Naive thymus-derived CD8-positive, alpha-beta T cell (primary cell): ENCODE measurements around the gene IL1RL2. TPM values are rescaled to one million over a fixed set of nuclear protein-coding genes. Genes with fewer than 3 reads are reported as not detected.

Experiments
- ATAC-seq, 2 donors: fragments of 150-1000 bp; cut with Tn5 transposase in 1 of 2; sonication (Bioruptor Pico), chemical (Tn5 transposase) in 1 of 2; 1 replicate in 1 of 2; 2 replicates in 1 of 2; pipeline ENCODE4 v1.10.0; 2021; ENCODE audit warnings: mild to moderate bottlenecking in 2 of 2, moderate library complexity in 2 of 2
- POLR2A ChIA-PET: fragments of 350-600 bp; sonication (Branson Sonifier 250); formaldehyde crosslinking; loops from one replicate; lab custom pipeline; 2021; ENCODE audit warnings: antibody characterized with exemption; lab: Charles Lee
- DNase-seq, 10 donors: peaks; one replicate each; pipeline versions ENCODE4 v3.0.0 to v3.0.0-alpha.2; 2020 to 2022
- H3K27ac Mint-ChIP-seq, 10 donors: one replicate each; pipeline ENCODE4 v1.8.0; 2020 to 2022; ENCODE audit warnings: mild to moderate bottlenecking in 10 of 10, mixed read lengths in 10 of 10, moderate library complexity in 4 of 10, inconsistent platforms in 1 of 10
- H3K27me3 Mint-ChIP-seq, 5 donors: one replicate each; pipeline ENCODE4 v1.8.0; 2021 to 2022; ENCODE audit warnings: mixed read lengths in 5 of 5
- H3K36me3 Mint-ChIP-seq, 3 donors: one replicate each; pipeline ENCODE4 v1.8.0; 2020 to 2022; ENCODE audit warnings: mixed read lengths in 3 of 3, mild to moderate bottlenecking in 2 of 3, inconsistent platforms in 1 of 3
- H3K4me1 Mint-ChIP-seq, 4 donors: one replicate each; pipeline ENCODE4 v1.8.0; 2021 to 2022; ENCODE audit warnings: mixed read lengths in 4 of 4
- H3K4me3 Mint-ChIP-seq, 10 donors: one replicate each; pipeline ENCODE4 v1.8.0; 2020 to 2022; ENCODE audit warnings: mild to moderate bottlenecking in 10 of 10, mixed read lengths in 10 of 10, moderate library complexity in 6 of 10, inconsistent platforms in 1 of 10
- H3K9me3 Mint-ChIP-seq, 9 donors: one replicate each; pipeline ENCODE4 v1.8.0; 2020 to 2022; ENCODE audit warnings: mixed read lengths in 9 of 9, mild to moderate bottlenecking in 3 of 9, inconsistent platforms in 1 of 9, moderate library complexity in 1 of 9
- polyA plus RNA-seq, 3 donors: library from polyadenylated mRNA; unstranded; fragments of 300-500 nt; fragmentation: Illumina TruSeq; gene quantifications; one replicate each; pipeline ENCODE4 v1.2.3, GENCODE V29; 2021
- total RNA-seq, 8 experiments: library from RNA in 2 of 8; stranded (reverse) in 2 of 8; gene quantifications; one replicate each; pipeline ENCODE4 v1.2.3 and lab custom pipeline; 2021 to 2026

The IL1RL2 gene
- total and polyA plus RNA-seq, 5 experiments from 2014 or later: not detected

- ATAC-seq (no peak), DNase-seq (no peak)
- peaks cover 0 to 2% (median 2%) of the 10 kb centered on the region in 3 donors for H3K36me3 Mint-ChIP-seq
- H3K4me1 Mint-ChIP-seq: peaks cover 7 to 48% (median 21%) of the 10 kb centered on the region in 4 donors
- no peak overlapping the region for H3K4me3 Mint-ChIP-seq
- no peaks in the 10 kb centered on the region for H3K9me3 Mint-ChIP-seq
- peak overlapping the region in 2 of 10 donors; percentile 14 to 27 for H3K27ac Mint-ChIP-seq
- peaks cover 0 to 8% (median 2%) of the 10 kb centered on the region in 5 donors for H3K27me3 Mint-ChIP-seq
- POLR2A ChIA-PET: no interaction called here
Measured at GRCh38 chr2:102253140-102253752, 66.4 kb downstream of the IL1RL2 start.

DNA sequence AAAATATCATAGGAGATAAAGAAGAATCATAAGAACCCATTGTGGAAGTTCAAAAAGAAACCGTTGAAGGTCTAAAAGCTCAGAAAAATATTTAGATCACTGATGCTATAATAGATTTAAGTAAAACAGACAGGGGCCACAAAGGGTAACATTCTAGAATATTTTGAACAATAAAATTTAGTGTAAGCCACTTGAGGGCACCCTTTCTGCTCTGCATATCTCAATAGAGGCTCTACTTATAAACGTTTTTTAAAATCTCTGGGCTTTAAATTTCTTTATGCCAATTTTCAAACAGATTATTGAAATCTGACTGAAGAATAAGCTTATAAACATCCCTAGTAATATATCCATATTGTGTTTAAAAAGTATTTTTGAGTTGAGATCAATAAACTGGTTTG is 66.9 kb downstream of the IL1RL2 start:
- H3K9me3 Mint-ChIP-seq: no peaks in the 10 kb centered on the region
- no peak overlapping the region for H3K4me3 Mint-ChIP-seq
- peaks cover 0 to 2% (median 2%) of the 10 kb centered on the region in 3 donors for H3K36me3 Mint-ChIP-seq
- ATAC-seq (no peak), DNase-seq (no peak)
- H3K27me3 Mint-ChIP-seq: peaks cover 0 to 8% (median 2%) of the 10 kb centered on the region in 5 donors
- peak overlapping the region in 2 of 10 donors; percentile 10 to 27 for H3K27ac Mint-ChIP-seq
- POLR2A ChIA-PET: no interaction called here
- H3K4me1 Mint-ChIP-seq: peaks cover 9 to 53% (median 25%) of the 10 kb centered on the region in 4 donors

GRCh38 chr2:102256276-102256675 is 69.5 kb downstream of the IL1RL2 start:
- POLR2A ChIA-PET: no interaction called here
- H3K9me3 Mint-ChIP-seq: no peaks in the 10 kb centered on the region
- H3K36me3 Mint-ChIP-seq: peaks cover 0 to 2% (median 0%) of the 10 kb centered on the region in 3 donors
- ATAC-seq (no peak), DNase-seq (peak in 1 of 10 donors; percentile 10)
- peak overlapping the region; percentile 45 to 83 (median 63) for H3K4me3 Mint-ChIP-seq
- peaks cover 0 to 2% (median 0%) of the 10 kb centered on the region in 5 donors for H3K27me3 Mint-ChIP-seq
- H3K27ac Mint-ChIP-seq: peak overlapping the region in 2 of 10 donors; percentile 27 to 34
- peaks cover 5 to 50% (median 19%) of the 10 kb centered on the region in 4 donors for H3K4me1 Mint-ChIP-seq

DNA sequence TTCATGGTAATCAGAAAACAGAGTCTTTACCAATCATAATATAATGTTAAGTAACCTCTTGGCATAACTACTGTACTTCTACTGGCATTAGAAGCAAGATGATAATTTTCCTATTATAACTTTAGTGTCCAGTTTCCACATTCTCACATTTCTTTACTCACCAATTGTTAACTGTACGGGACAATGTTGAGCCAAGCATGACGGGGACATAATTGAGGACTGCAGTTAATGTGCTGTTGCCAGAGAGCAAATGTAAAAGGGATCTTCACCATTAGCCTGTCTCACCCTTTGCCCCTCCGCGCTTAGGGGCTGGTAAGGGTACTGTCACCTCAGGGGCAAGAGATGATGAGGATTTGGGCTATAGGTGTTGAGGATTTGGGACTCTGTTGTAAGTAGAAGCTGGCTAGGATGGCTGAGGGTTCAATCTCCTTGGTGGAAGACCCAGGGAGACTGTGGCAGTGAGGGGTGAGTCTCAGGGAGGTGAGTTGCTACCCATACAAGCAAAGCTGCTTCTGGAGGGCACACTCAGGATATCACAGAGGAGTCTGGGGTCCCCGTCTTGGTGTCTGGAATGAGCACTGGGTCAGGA is 70.1 kb downstream of the IL1RL2 start:
- Mint-ChIP-seq H3K27ac (peak overlapping the region in 5 of 10 donors; percentile 34 to 77 (median 40)), H3K36me3 (peaks cover 0 to 2% (median 0%) of the 10 kb centered on the region in 3 donors)
- POLR2A ChIA-PET: no interaction called here

GRCh38 chr2:102258025-102258385 is 71.2 kb downstream of the IL1RL2 start:
- H3K9me3 Mint-ChIP-seq: no peaks in the 10 kb centered on the region
- H3K36me3 Mint-ChIP-seq: peaks cover 0 to 2% (median 0%) of the 10 kb centered on the region in 3 donors
- DNase-seq: no peak
- H3K27me3 Mint-ChIP-seq: peaks cover 0 to 2% (median 0%) of the 10 kb centered on the region in 5 donors
- no peak overlapping the region for H3K4me3 Mint-ChIP-seq
- ATAC-seq: no peak
- H3K27ac Mint-ChIP-seq: peak overlapping the region in 1 of 10 donors; percentile 74
- H3K4me1 Mint-ChIP-seq: peaks cover 5 to 36% (median 15%) of the 10 kb centered on the region in 4 donors
- POLR2A ChIA-PET: no interaction called here

More for the DNA sequence above, 70.1 kb downstream of the IL1RL2 start:
- no peaks in the 10 kb centered on the region for H3K9me3 Mint-ChIP-seq
- ATAC-seq (no peak), DNase-seq (no peak)
- H3K27me3 Mint-ChIP-seq: peaks cover 0 to 2% (median 0%) of the 10 kb centered on the region in 5 donors
- H3K4me1 Mint-ChIP-seq: peaks cover 5 to 46% (median 18%) of the 10 kb centered on the region in 4 donors
- H3K4me3 Mint-ChIP-seq: peak overlapping the region in 1 of 10 donors; percentile 7

DNA sequence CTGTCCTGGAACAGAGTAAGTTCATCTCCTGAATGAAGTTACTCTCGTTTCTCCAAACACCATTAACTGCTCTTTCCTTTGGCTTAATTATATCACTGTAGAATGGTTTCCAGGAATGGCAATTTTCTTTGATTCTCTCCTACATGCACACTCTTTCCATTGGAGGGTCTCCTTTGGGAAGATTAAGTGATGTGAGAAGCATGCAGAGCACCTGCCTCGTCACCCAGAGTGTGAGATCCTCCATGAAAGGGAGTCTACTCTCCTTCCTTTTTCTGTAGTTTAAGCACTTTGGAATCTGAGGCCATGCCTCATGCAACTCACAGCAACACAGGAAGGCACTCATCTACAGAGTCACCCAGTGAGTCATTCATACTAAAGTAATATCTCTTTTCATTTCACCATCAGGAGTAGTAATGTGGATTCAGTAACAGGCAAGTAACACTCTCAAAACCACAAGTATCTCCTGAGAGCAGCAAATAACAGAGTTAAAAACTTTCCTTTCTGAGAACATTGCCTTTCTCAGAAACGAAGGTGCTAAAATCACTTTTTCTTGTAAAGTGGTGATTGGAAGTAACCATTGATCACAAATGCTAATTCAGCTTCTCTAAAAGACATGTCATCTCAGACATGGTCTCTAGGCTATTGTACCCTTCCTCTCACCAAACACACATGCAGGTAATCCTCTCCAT is 71.7 kb downstream of the IL1RL2 start:
- Mint-ChIP-seq H3K36me3 (peaks cover 0 to 2% (median 0%) of the 10 kb centered on the region in 3 donors), H3K9me3 (no peaks in the 10 kb centered on the region), H3K27ac (peak overlapping the region in 3 of 10 donors; percentile 74 to 80 (median 75)), H3K4me1 (peaks cover 5 to 31% (median 14%) of the 10 kb centered on the region in 4 donors), H3K27me3 (peaks cover 0 to 2% (median 0%) of the 10 kb centered on the region in 5 donors), H3K4me3 (peak overlapping the region in 2 of 10 donors; percentile 6 to 26)
- ATAC-seq: no peak
- POLR2A ChIA-PET: no interaction called here
- DNase-seq: no peak

DNA sequence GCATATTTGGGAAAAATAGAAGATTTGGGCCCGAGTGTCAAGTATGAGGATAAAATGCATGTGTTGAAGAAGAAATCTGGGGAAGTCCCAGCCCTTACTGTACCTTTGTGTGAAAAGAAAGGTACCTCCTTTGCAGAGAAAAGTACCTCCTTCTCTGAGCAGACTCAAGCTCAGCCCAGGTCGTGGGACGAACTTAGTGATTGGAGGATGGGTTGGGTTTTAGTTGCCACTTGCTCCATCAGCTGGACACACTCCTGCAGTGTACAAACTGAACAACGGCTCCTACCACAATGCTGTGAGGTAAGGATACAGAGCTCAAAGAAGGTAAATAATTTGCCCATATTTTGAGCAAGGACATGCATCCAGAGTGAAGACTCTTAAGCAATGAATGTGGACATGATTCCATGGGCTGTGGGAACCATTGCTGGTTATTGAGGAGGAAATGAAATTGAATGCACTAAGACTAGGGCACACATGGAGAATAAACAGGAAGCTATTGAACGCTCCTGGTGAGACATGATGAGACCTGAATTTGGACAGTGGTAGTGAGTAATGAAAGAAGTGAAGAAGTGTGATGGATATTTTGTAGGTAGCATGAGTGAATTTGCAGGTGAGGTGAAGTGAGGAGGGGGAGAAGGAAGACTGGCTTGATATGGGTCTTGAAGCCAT is 74.8 kb downstream of the IL1RL2 start:
- Mint-ChIP-seq H3K4me1 (peaks cover 2 to 23% (median 9%) of the 10 kb centered on the region in 4 donors), H3K4me3 (no peak overlapping the region), H3K27me3 (no peaks in the 10 kb centered on the region), H3K27ac (no peak overlapping the region), H3K9me3 (no peaks in the 10 kb centered on the region), H3K36me3 (no peaks in the 10 kb centered on the region)
- no peak for ATAC-seq
- DNase-seq: no peak
- POLR2A ChIA-PET: no interaction called here

DNA sequence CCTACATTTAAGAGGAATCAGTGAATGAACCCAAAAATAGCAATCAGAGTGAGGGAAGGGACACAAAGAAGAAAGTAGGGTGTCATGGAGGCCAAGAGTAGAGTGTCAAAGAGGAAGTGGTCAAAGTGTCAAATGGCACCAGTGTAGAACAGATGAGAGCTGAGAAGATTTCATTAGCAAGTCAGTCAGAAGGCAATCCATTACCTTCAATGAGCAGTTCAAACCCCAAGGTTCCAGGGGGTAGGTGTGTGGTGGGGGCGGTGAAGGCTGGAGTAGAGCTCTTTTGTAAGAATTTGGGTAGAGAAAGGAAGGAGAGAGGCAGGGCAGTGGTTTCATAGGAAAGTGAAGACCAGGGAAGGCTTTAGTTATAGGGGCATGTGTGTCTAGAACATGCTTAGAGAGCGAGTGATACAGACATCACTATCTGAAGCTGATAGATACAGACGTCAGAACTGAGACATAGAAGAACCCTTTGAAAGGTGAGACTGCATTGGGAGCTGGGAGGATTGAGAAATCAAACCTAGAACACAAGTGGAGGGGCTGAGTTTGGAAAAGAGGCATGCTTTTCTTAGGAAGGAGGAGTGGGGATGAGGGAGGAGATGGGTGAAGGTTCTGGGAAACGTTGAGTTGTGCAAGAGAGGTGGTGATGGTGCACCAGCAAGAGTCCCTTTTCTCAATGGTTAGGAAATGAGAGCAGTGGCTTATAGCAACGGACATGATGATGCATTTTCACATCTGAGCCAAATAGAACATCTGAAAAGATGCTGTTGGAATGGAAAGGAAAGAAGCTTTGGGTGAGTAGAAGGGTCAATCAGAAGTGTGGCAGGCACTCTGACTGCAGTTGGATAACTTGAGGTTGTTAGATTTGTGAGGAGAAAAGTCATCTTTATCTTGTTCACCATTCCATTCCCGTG is 75.7 kb downstream of the IL1RL2 start:
- ATAC-seq (no peak), DNase-seq (no peak)
- no peak overlapping the region for H3K4me3 Mint-ChIP-seq

GRCh38 chr2:102264952-102265351 is 78.1 kb downstream of the IL1RL2 start:
- DNase-seq (no peak), ATAC-seq (no peak)
- H3K27me3 Mint-ChIP-seq: peaks cover 2 to 4% (median 3%) of the 10 kb centered on the region in 5 donors
- H3K27ac Mint-ChIP-seq: no peak overlapping the region
- POLR2A ChIA-PET: no interaction called here
- H3K4me3 Mint-ChIP-seq: no peak overlapping the region
- H3K4me1 Mint-ChIP-seq: peaks cover 0 to 2% (median 0%) of the 10 kb centered on the region in 4 donors
- H3K36me3 Mint-ChIP-seq: no peaks in the 10 kb centered on the region
- H3K9me3 Mint-ChIP-seq: no peaks in the 10 kb centered on the region

More for the DNA sequence above, 75.7 kb downstream of the IL1RL2 start:
- Mint-ChIP-seq H3K36me3 (no peaks in the 10 kb centered on the region), H3K9me3 (no peaks in the 10 kb centered on the region), H3K4me1 (peaks cover 2 to 15% (median 5%) of the 10 kb centered on the region in 4 donors), H3K27me3 (no peaks in the 10 kb centered on the region), H3K27ac (no peak overlapping the region)
- POLR2A ChIA-PET: no interaction called here

GRCh38 chr2:102266204-102266603 is 79.4 kb downstream of the IL1RL2 start:
- H3K9me3 Mint-ChIP-seq: no peaks in the 10 kb centered on the region
- no peaks in the 10 kb centered on the region for H3K36me3 Mint-ChIP-seq
- peaks cover 0 to 2% (median 0%) of the 10 kb centered on the region in 4 donors for H3K4me1 Mint-ChIP-seq
- no peak for ATAC-seq
- H3K27me3 Mint-ChIP-seq: peaks cover 4 to 12% (median 8%) of the 10 kb centered on the region in 5 donors
- POLR2A ChIA-PET: no interaction called here
- no peak overlapping the region for H3K4me3 Mint-ChIP-seq
- H3K27ac Mint-ChIP-seq: no peak overlapping the region
- DNase-seq: no peak

- no peaks in the 10 kb centered on the region for H3K36me3 Mint-ChIP-seq
- H3K27ac Mint-ChIP-seq: no peak overlapping the region
- POLR2A ChIA-PET: no interaction called here
- no peak for DNase-seq
- no peak for ATAC-seq
- peaks cover 8 to 12% (median 9%) of the 10 kb centered on the region in 5 donors for H3K27me3 Mint-ChIP-seq
- peaks cover 4 to 9% (median 7%) of the 10 kb centered on the region in 4 donors for H3K4me1 Mint-ChIP-seq
- no peak overlapping the region for H3K4me3 Mint-ChIP-seq
- no peaks in the 10 kb centered on the region for H3K9me3 Mint-ChIP-seq
Measured at GRCh38 chr2:102267774-102268173, 81.0 kb downstream of the IL1RL2 start.
